ENCODE results near the gene ADARB1.

Gene ADARB1

GRCh38 chr21:45180246-45180599 is 105.8 kb downstream of the ADARB1 start:
- TF ChIP-seq, protein P1, sequence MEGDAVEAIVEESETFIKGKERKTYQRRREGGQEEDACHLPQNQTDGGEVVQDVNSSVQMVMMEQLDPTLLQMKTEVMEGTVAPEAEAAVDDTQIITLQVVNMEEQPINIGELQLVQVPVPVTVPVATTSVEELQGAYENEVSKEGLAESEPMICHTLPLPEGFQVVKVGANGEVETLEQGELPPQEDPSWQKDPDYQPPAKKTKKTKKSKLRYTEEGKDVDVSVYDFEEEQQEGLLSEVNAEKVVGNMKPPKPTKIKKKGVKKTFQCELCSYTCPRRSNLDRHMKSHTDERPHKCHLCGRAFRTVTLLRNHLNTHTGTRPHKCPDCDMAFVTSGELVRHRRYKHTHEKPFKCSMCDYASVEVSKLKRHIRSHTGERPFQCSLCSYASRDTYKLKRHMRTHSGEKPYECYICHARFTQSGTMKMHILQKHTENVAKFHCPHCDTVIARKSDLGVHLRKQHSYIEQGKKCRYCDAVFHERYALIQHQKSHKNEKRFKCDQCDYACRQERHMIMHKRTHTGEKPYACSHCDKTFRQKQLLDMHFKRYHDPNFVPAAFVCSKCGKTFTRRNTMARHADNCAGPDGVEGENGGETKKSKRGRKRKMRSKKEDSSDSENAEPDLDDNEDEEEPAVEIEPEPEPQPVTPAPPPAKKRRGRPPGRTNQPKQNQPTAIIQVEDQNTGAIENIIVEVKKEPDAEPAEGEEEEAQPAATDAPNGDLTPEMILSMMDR (IDR thresholded peaks at IDR 0.05; ENCODE audit: insufficient read depth, missing control alignments): no peak
- DNase-seq (ENCODE audit: insufficient read length, low spot score) (no peak), FAIRE-seq (no peak)

DNA sequence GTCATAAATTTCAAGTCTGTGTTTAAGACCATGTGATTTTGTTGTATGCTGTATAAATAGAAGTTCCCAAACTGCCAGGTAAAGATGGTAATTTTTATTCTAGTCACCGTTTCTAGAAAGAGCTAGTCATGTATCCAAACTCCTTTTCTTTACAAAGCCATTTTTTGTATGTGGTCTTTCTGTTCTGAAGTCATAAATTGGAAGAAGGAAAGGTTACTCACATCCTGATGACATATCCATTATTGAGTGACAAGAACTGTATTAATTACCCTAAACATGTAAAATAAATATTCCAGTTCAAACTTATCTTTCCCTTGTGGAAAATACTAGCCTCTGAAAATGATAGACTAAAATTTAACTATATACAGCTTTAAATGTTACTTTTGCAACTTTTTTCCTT is 108.6 kb downstream of the ADARB1 start:
- FAIRE-seq (no peak), DNase-seq (ENCODE audit: insufficient read length, low spot score) (no peak)
- TF ChIP-seq, protein P1 (IDR thresholded peaks at IDR 0.05; ENCODE audit: insufficient read depth, missing control alignments): no peak

DNA sequence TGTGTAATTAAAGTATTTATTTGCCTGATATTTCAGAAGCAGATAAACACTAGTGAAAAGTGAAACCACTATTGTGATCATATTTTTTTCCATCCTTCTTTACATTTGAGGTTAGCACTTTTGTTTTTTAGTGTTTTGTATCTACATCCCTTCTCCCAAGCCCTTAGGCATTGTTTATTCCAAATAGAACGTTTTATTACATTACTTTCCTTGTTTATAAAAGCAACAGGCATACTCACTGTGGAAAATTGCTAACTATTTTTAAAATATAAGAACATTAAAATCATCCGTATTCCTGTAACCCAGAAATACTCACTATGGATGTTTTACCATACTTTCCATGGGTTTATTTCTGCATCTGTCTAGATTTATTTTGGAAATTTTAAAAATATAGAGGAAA is 109.5 kb downstream of the ADARB1 start:
- TF ChIP-seq, protein P1 (IDR thresholded peaks at IDR 0.05; ENCODE audit: insufficient read depth, missing control alignments): no peak
- DNase-seq (ENCODE audit: insufficient read length, low spot score) (no peak), FAIRE-seq (no peak)

GRCh38 chr21:45184869-45185268 is 110.5 kb downstream of the ADARB1 start:
- DNase-seq (ENCODE audit: insufficient read length, low spot score): no peak
- TF ChIP-seq, protein P1 (IDR thresholded peaks at IDR 0.05; ENCODE audit: insufficient read depth, missing control alignments): no peak
- no peak for FAIRE-seq

DNA sequence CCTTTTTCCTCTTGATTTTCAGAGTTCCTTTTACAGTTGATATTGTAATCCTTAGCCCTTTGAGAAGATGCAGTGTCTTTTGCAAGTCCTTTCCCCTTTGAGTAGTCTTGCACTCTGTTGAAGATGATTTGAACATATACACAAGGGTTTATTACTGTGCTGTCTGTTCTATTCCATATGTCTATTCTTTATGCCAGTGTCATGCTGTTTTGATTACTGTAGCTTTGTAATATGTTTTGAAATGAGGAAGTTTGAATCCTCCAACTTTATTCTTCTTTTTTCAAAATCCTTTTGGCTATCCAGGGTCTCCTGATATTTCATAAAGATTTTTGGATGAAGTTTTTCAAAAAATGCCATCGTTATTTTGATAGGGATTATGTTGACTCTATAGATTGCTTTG is 112.3 kb downstream of the ADARB1 start:
- TF ChIP-seq, protein P1 (IDR thresholded peaks at IDR 0.05; ENCODE audit: insufficient read depth, missing control alignments): no peak
- no peak for DNase-seq (ENCODE audit: insufficient read length, low spot score)
- FAIRE-seq: no peak

DNA sequence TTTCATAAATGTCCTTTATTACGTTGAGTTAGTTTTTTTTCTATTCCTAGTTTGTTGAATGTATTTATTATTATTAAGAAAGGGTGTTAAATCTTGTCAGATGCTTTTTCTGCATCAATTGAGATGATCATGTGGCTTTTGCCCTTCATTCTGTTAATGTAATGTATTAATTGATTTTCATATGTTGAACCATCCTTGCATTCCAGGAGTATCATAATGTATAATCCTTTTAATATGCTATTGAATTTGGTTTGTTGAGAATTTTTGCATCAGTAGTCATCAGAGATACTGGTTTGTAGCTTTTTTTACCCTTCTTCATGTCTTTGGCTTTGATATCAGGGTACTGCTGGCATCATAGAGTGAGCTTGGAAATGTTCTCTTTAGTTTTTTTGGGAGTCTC is 113.3 kb downstream of the ADARB1 start:
- TF ChIP-seq, protein P1 (IDR thresholded peaks at IDR 0.05; ENCODE audit: insufficient read depth, missing control alignments): no peak
- no peak for DNase-seq (ENCODE audit: insufficient read length, low spot score)
- no peak for FAIRE-seq

GRCh38 chr21:45190013-45190412 is 115.6 kb downstream of the ADARB1 start:
- DNase-seq (ENCODE audit: insufficient read length, low spot score) (no peak), FAIRE-seq (no peak)
- TF ChIP-seq, protein P1 (IDR thresholded peaks at IDR 0.05; ENCODE audit: insufficient read depth, missing control alignments): no peak
